Endothelial cell of umbilical vein (primary cell): ENCODE results near the gene RAB40C. TPM values are rescaled to one million over a fixed set of nuclear protein-coding genes. Genes with fewer than 3 reads are reported as not detected.

Experiments
- BruUV-seq: library from RNA; stranded (reverse); fragments of 400-500 nt; replicated peaks from 2 replicates; lab custom pipeline; 2021; lab: Mats Ljungman, UMichigan
- CTCF ChIA-PET: fragments of 300-600, 350-600 bp; sonication (Branson Sonifier 250); formaldehyde crosslinking; loops from one replicate; lab custom pipeline; 2021; ENCODE audit warnings: antibody characterized with exemption, inconsistent platforms; lab: Charles Lee
- POLR2A ChIA-PET: fragments of 300-600, 350-600 bp; sonication (Branson Sonifier 250); formaldehyde crosslinking; loops from one replicate; lab custom pipeline; 2021; ENCODE audit warnings: antibody characterized with exemption, inconsistent platforms; lab: Charles Lee
- DNase-seq: peaks from one replicate; pipeline ENCODE4 v3.0.0-alpha.2; 2011; ENCODE audit warnings: low read depth, low spot score
- FAIRE-seq: peaks from 2 replicates; lab custom pipeline; 2011; peaks lifted over from hg19 to GRCh38; lab: Jason Lieb, UNC
- H2AFZ ChIP-seq: 2 replicates; pipeline ENCODE4 v1.6.0; 2012; ENCODE audit warnings: low read depth, low read length, control low read depth, inconsistent platforms
- H3K27ac ChIP-seq: 2 replicates; pipeline ENCODE4 v1.5.1; 2011; ENCODE audit warnings: low read depth, mild to moderate bottlenecking, control low read depth, low read length, moderate library complexity; ENCODE audit not compliant: insufficient read depth
- H3K27me3 ChIP-seq, 2 experiments: 2 replicates each; pipeline versions ENCODE4 v1.6.0 to v1.6.1; 2011; ENCODE audit warnings: low read length in 2 of 2, mixed read lengths in 1 of 2; ENCODE audit not compliant: control insufficient read depth in 2 of 2, insufficient read depth in 2 of 2
- H3K36me3 ChIP-seq, 2 experiments: 2 replicates in 1 of 2; 3 replicates in 1 of 2; pipeline ENCODE4 v1.5.1; 2011; ENCODE audit warnings: low read length in 2 of 2, mild to moderate bottlenecking in 1 of 2, moderate library complexity in 1 of 2; ENCODE audit not compliant: control insufficient read depth in 2 of 2, insufficient read depth in 2 of 2; ENCODE audit errors: extremely low read depth in 1 of 2
- H3K4me1 ChIP-seq: 3 replicates; pipeline ENCODE4 v1.5.1; 2011; ENCODE audit warnings: mild to moderate bottlenecking, low read length; ENCODE audit not compliant: control insufficient read depth, insufficient read depth; ENCODE audit errors: extremely low read depth
- H3K4me2 ChIP-seq: 2 replicates; pipeline ENCODE4 v1.6.1; 2011; ENCODE audit warnings: low read length, control low read depth, mixed read lengths; ENCODE audit not compliant: insufficient read depth
- H3K4me3 ChIP-seq, 3 experiments: fragments of 200-600 bp in 1 of 3; sonication (generic), shearing (Covaris generic) in 1 of 3; replicated peaks in 1 of 3; 2 replicates each; pipeline ENCODE4 v1.5.1; 2011 to 2016; ENCODE audit warnings: control low read depth in 3 of 3, low read length in 3 of 3, mild to moderate bottlenecking in 2 of 3, inconsistent platforms in 1 of 3, low read depth in 1 of 3, moderate library complexity in 1 of 3; ENCODE audit not compliant: insufficient read depth in 1 of 3
- H3K79me2 ChIP-seq: 2 replicates; pipeline ENCODE4 v1.6.0; 2012; ENCODE audit warnings: low read length, inconsistent platforms; ENCODE audit not compliant: control insufficient read depth, insufficient read depth
- H3K9ac ChIP-seq: replicated peaks from 2 replicates; pipeline ENCODE3; 2011; ENCODE audit warnings: low read length, control low read depth; ENCODE audit not compliant: insufficient read depth; ENCODE audit errors: extremely low read depth
- H3K9me1 ChIP-seq: replicated peaks from 3 replicates; pipeline ENCODE4 v1.6.0; 2011; ENCODE audit warnings: mild to moderate bottlenecking, low read length; ENCODE audit not compliant: control insufficient read depth, insufficient read depth; ENCODE audit errors: extremely low read depth
- H3K9me3 ChIP-seq: replicated peaks from 2 replicates; pipeline ENCODE4 v1.5.1; 2012; ENCODE audit warnings: low read length, inconsistent platforms; ENCODE audit not compliant: control insufficient read depth, insufficient read depth
- H4K20me1 ChIP-seq: replicated peaks from 2 replicates; pipeline ENCODE3; 2011; ENCODE audit warnings: mild to moderate bottlenecking, low read length; ENCODE audit not compliant: control insufficient read depth, insufficient read depth; ENCODE audit errors: extremely low read depth
- CTCF ChIP-seq, 2 donors: IDR thresholded peaks; 1 replicate in 1 of 2; 2 replicates in 1 of 2; pipeline ENCODE4 v1.5.1; 2011; ENCODE audit warnings: low read length in 2 of 2, mild to moderate bottlenecking in 2 of 2, moderate library complexity in 2 of 2, control low read depth in 1 of 2, inconsistent platforms in 1 of 2, low read depth in 1 of 2; ENCODE audit not compliant: insufficient read depth in 1 of 2; ENCODE audit errors: extremely low read depth in 1 of 2
- EZH2 ChIP-seq: IDR thresholded peaks from 2 replicates; pipeline ENCODE4 v1.6.1; 2012; ENCODE audit warnings: borderline replicate concordance, low read depth, mild to moderate bottlenecking, moderate library complexity, low read length, inconsistent platforms; ENCODE audit not compliant: severe bottlenecking
- FOS ChIP-seq: IDR thresholded peaks from 2 replicates; pipeline ENCODE4 v1.6.1; 2011; ENCODE audit warnings: mild to moderate bottlenecking, low read length, moderate library complexity, borderline replicate concordance; ENCODE audit not compliant: insufficient read depth
- GATA2 ChIP-seq: IDR thresholded peaks from 2 replicates; pipeline ENCODE4 v1.7.0; 2011; ENCODE audit warnings: low read depth, mild to moderate bottlenecking, moderate library complexity, mixed read lengths, low read length; ENCODE audit not compliant: insufficient read length, insufficient read depth
- JUN ChIP-seq: IDR thresholded peaks from 2 replicates; pipeline ENCODE4 v1.6.1; 2011; ENCODE audit warnings: borderline replicate concordance, low read depth; ENCODE audit not compliant: insufficient read length, insufficient read depth
- MAX ChIP-seq: IDR thresholded peaks from 2 replicates; pipeline ENCODE4 v1.6.1; 2011; ENCODE audit not compliant: insufficient read depth, insufficient read length
- MYC ChIP-seq: IDR thresholded peaks from one replicate; pipeline ENCODE4 v1.6.1; 2011; ENCODE audit warnings: mild to moderate bottlenecking, low read depth, low read length
- POLR2A ChIP-seq: IDR thresholded peaks from 2 replicates; pipeline ENCODE4 v1.6.1; 2012; ENCODE audit warnings: low read depth, mild to moderate bottlenecking, control low read depth, low read length
- POLR2AphosphoS5 ChIP-seq: IDR thresholded peaks from 2 replicates; pipeline ENCODE4 v1.6.1; 2012; ENCODE audit warnings: low read depth, mild to moderate bottlenecking, control low read depth, low read length, moderate library complexity; ENCODE audit not compliant: insufficient read depth
- dilution Hi-C: fragments of 300-500 bp; cut with MboI; formaldehyde crosslinking; loops from one replicate; pipeline ENCODE4 v1.15.0; 2019; ENCODE audit warnings: low sequenced_read_pairs; ENCODE audit not compliant: extremely low pct_ligation_motif_present
- intact Hi-C: fragments of 100-400 bp; cut with micrococcal nuclease; formaldehyde crosslinking; loops from one replicate; pipeline ENCODE4 v1.10.0; 2022
- polyA plus RNA-seq, 4 experiments: library from polyadenylated mRNA; depleted of rRNA in 3 of 4; stranded (reverse) in 3 of 4; unstranded in 1 of 4; fragments of >200 nt; gene quantifications; 2 replicates each; pipeline versions ENCODE4 v1.2.1 to v1.2.3, GENCODE V29; 2011 to 2012; ENCODE audit warnings: missing spikeins in 1 of 4
- total RNA-seq: library from RNA; stranded (reverse); gene quantifications from 2 replicates; pipeline ENCODE4 v1.2.3, GENCODE V29; 2021

Gene RAB40C
- total and polyA plus RNA-seq, 2 donors (not counting 3 experiments of a cell fraction or from before 2014, with no cell fraction given), result 12.4 to 18.8 TPM

DNA sequence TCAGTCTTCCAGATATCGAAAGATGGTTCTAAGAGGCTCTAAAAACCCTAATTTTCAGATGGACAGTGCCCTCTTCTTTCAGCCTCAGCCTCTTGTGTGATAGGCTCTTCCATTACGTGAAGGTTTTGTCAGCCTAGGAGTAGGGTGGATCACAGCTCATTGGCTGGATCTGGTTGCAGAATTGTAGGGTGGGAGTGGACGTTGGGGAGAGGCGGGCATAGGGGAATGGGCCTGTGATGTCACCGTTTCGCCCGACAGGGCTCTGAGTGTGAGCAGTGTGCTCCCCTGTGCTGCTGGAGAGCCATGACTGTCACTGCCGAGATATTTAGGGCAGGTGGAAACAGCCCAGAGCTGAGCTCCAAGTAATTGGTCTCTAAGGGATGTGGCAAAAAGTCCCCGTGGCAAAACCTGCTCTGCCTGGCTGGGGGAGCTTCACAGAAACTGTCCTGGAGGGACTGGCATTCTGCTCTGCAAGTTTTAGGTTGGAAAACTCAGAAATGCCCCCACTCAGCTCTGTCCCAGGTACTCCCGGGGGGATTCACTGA is 34.7 kb downstream of the RAB40C start:
- H3K9ac ChIP-seq, result no peak overlapping the region
- no peak overlapping the region for H3K27ac ChIP-seq
- POLR2A ChIA-PET, result no interaction called here
- intact Hi-C loops (no loop called here), dilution Hi-C loops (no loop called here)
- H3K27me3 ChIP-seq, result no peaks in the 10 kb centered on the region
- FAIRE-seq (no peak), DNase-seq (no peak)
- CTCF ChIA-PET, result interaction anchor here (1.0 to 1.6 kb wide), 2 partner anchors 17 to 24 kb away, joined by 3 to 4 read pairs; partner anchors contain the start of gene MCRIP2
- no peaks in the 10 kb centered on the region for H3K79me2 ChIP-seq
- TF ChIP-seq GATA2 (no peak), CTCF (IDR thresholded peaks at IDR 0.05; ENCODE audit: extremely low read depth in 1 of 2, insufficient read depth in 1 of 2, low read depth in 1 of 2, low read length in 2 of 2) (no peak), MYC (no peak), POLR2AphosphoS5 (no peak), MAX (no peak), POLR2A (no peak), JUN (no peak), FOS (no peak), EZH2 (no peak)
- H4K20me1 ChIP-seq, result no peaks in the 10 kb centered on the region
- H3K9me3 ChIP-seq, result no peaks in the 10 kb centered on the region
- no TSS peak for BruUV-seq
- H3K4me2 ChIP-seq, result no peak overlapping the region
- H3K4me1 ChIP-seq, result peaks cover 3% of the 10 kb centered on the region
- H2AFZ ChIP-seq, result no peak overlapping the region
- no peak overlapping the region for H3K4me3 ChIP-seq
- no peaks in the 10 kb centered on the region for H3K9me1 ChIP-seq
- peaks cover 0 to 5% of the 10 kb centered on the region in 2 experiments for H3K36me3 ChIP-seq
